Peyer's patch (tissue), 4 donors: ENCODE data around the gene MIGA1. TPM values are rescaled to one million over a fixed set of nuclear protein-coding genes. Genes with fewer than 3 reads are reported as not detected.

Source experiments
- DNase-seq, 3 donors: peaks; one replicate each; pipeline ENCODE4 v3.0.0-alpha.2; 2017 to 2019
- H3K27ac ChIP-seq, 4 donors: fragments of 200-600 bp; sonication (generic); one replicate each; pipeline ENCODE4 v1.5.1; 2016 to 2019
- H3K27me3 ChIP-seq, 2 donors: fragments of 200-600 bp; sonication (generic); one replicate each; pipeline ENCODE4 v1.5.1; 2019
- H3K36me3 ChIP-seq, 3 donors: fragments of 200-600 bp; sonication (generic); one replicate each; pipeline ENCODE4 v1.5.1; 2016 to 2019
- H3K4me1 ChIP-seq, 4 donors: fragments of 200-600 bp; sonication (generic); one replicate each; pipeline ENCODE4 v1.5.1; 2016 to 2019
- H3K4me3 ChIP-seq, 4 donors: fragments of 200-600 bp; sonication (generic); 1 replicate in 3 of 4; 2 replicates in 1 of 4; pipeline ENCODE4 v1.5.1; 2016 to 2019; ENCODE audit warnings: mild to moderate bottlenecking in 1 of 4
- H3K9me3 ChIP-seq, 4 donors: fragments of 200-600 bp; sonication (generic); one replicate each; pipeline ENCODE4 v1.5.1; 2016 to 2019; ENCODE audit warnings: mild to moderate bottlenecking in 1 of 4
- POLR2A ChIP-seq, 2 donors: fragments of 450-650 bp; IDR thresholded peaks; one replicate each; pipeline ENCODE4 v1.5.1; 2017; ENCODE audit warnings: antibody characterized with exemption in 2 of 2, mild to moderate bottlenecking in 2 of 2, moderate library complexity in 2 of 2
- total RNA-seq, 4 donors: library from RNA; depleted of rRNA; stranded (reverse); fragments of >200 nt; gene quantifications; one replicate each; pipeline ENCODE4 v1.1.0, GENCODE V29; 2016
- TF ChIP-seq, protein P1 (sequence below), 6 experiments: fragments of 450-650 bp in 4 of 6; fragments of 200-600 bp in 2 of 6; sonication (generic) in 1 of 6; IDR thresholded peaks; one replicate each; pipeline ENCODE4 v1.5.1; 2017 to 2019; ENCODE audit warnings: antibody characterized with exemption in 6 of 6, mild to moderate bottlenecking in 3 of 6, moderate library complexity in 1 of 6

The MIGA1 gene, protein sequence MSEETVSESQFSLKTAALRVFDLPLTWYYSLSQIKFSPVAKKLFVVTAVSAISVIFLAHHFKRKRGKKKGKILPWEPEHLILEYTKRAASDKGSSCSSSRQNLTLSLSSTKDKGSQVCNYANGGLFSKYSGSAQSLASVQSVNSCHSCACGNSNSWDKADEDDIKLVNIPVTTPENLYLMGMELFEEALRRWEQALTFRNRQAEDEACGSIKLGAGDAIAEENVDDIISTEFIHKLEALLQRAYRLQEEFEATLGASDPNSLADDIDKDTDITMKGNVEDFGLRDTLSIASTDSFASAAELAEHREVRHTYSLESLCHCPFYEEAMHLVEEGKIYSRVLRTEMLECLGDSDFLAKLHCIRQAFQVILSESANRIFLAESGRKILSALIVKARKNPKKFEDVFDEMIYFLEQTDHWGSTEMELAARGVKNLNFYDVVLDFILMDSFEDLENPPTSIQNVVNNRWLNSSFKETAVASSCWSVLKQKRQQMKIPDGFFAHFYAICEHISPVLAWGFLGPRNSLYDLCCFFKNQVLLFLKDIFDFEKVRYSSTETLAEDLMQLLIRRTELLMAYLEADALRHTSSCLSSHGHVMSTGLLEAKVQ
- 10 to 100 TPM in 3 of 4 donors, 1 to 10 TPM in 1; 7.4 to 21.9 (median 17.4) TPM for total RNA-seq

DNA sequence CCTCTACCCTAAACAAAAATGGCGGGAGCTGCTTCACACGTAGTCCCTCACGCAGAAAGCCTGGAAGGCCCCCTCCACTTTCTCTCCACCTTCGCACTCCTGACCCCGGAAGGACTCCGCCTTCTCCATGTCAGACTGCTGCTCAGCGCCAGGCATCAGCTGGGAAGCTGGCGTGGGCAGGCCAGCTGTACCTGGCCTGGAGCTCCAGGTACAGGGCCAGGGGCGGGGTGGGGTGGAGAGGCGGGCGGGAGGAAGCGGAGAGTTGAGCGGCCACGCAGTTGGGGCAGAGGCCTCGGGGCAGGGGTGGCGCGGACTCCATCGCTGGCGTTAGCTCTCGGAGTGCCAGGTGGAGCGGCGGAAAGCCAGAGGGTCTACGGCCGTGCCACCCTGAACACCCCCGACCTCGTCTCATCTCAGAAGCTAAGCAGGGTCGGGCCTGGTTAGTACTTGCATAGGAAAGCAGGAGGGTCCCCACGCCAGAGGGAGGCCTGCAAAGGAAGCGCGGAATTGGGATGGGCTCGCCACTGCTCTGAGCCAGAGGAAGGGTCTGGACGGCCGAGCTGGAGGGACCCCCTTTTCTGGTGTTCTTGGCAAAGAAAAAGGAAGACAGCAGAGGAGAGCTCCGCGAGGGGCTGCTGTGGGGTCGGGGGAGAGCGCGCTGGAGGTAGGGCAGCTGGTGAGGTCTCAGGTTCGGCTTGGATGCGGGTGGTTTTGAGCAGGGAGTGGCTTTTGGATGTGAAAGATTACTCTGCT lies at the start of gene MIGA1:
TSS of gene MIGA1 (plus strand) at position 121 of the 753 bp plus-strand sequence. CDS start 3,604 bp downstream, outside the sequence.
- TF ChIP-seq, protein P1, sequence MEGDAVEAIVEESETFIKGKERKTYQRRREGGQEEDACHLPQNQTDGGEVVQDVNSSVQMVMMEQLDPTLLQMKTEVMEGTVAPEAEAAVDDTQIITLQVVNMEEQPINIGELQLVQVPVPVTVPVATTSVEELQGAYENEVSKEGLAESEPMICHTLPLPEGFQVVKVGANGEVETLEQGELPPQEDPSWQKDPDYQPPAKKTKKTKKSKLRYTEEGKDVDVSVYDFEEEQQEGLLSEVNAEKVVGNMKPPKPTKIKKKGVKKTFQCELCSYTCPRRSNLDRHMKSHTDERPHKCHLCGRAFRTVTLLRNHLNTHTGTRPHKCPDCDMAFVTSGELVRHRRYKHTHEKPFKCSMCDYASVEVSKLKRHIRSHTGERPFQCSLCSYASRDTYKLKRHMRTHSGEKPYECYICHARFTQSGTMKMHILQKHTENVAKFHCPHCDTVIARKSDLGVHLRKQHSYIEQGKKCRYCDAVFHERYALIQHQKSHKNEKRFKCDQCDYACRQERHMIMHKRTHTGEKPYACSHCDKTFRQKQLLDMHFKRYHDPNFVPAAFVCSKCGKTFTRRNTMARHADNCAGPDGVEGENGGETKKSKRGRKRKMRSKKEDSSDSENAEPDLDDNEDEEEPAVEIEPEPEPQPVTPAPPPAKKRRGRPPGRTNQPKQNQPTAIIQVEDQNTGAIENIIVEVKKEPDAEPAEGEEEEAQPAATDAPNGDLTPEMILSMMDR (IDR thresholded peaks at IDR 0.05): no peak
- peak; percentile 34 to 70 for TF ChIP-seq POLR2A (IDR thresholded peaks at IDR 0.05)
- DNase-seq: peak; percentile 88 to 96 (median 89)
- H3K4me1 ChIP-seq: peaks cover 0 to 17% (median 0%) of the 10 kb centered on the region in 4 donors
- no peaks in the 10 kb centered on the region for H3K27me3 ChIP-seq
- H3K36me3 ChIP-seq: peaks cover 0 to 11% (median 0%) of the 10 kb centered on the region in 3 donors
- H3K9me3 ChIP-seq: no peaks in the 10 kb centered on the region
- H3K27ac ChIP-seq: peak within 1 kb of the TSS; percentile 50 to 81 (median 74)
- peak within 1 kb of the TSS; percentile 56 to 86 (median 80) for H3K4me3 ChIP-seq

DNA sequence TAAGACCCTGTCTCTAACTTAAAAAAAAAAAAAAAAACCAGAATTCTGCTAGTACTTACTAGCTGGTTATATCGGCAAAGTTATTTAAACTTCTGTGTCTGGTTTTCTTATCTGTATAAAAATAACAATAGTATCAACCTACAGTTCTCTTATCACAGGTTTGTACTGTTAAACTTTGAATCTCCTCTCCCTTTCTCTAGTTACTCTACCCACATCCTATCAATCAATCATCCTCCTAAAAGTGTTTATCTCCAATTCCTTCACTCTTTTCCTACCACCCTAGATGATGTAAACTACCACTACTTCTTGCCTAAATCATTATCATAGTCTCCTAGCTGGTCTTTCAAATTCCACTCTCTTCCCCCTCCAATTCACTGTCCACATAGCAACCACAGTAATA lies 47.4 kb upstream of the MIGA1 start:
- no peak overlapping the region for H3K27ac ChIP-seq
- no peak overlapping the region for H3K4me3 ChIP-seq
- no peaks in the 10 kb centered on the region for H3K9me3 ChIP-seq
- no peaks in the 10 kb centered on the region for H3K4me1 ChIP-seq
- H3K27me3 ChIP-seq: no peaks in the 10 kb centered on the region
- no peak for DNase-seq
- H3K36me3 ChIP-seq: peaks cover 0 to 62% (median 0%) of the 10 kb centered on the region in 3 donors
- no peak for TF ChIP-seq POLR2A (IDR thresholded peaks at IDR 0.05)

DNA sequence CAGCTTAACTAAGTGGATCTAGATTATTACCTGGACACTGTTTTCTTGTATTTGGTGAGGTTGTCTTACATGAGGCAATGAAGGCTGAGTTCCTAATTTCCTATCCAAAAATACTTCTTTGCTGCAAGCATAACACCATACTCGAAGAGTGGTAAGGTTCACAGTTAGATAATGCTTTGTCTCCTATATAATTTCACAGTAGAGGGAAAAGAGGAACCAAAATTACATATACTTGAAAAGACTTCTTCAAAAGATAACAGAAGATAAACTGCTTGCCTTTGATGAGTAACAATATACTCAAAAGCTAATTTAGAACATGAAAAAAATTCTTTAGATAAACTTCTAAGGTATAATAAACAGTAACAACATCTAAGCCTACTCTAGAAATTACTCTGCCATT lies 40.2 kb upstream of the MIGA1 start:
- Histone ChIP-seq H3K4me1 (no peaks in the 10 kb centered on the region), H3K9me3 (no peaks in the 10 kb centered on the region), H3K27ac (no peak overlapping the region), H3K4me3 (no peak overlapping the region), H3K27me3 (no peaks in the 10 kb centered on the region), H3K36me3 (peaks cover 0 to 29% (median 0%) of the 10 kb centered on the region in 3 donors)
- DNase-seq: no peak
- no peak for TF ChIP-seq POLR2A (IDR thresholded peaks at IDR 0.05)
- TF ChIP-seq, protein P1 (IDR thresholded peaks at IDR 0.05): no peak

DNA sequence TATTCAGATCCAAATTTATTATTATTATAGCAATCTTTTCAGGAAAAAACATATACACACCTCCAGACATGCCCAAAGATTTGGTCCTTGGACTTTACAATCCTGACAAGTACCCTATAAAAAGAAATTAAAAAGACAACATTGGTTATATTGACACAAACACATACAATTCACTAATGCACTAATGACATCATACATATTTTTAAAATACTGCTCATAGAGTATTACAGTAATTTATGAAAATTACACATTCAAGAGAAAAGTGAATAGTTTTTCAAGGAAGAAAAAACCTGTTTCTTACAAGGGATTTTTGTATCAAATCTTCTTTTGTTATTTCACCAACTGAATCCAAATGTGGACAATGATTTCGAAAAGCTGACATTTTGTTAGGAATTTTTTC lies 38.1 kb upstream of the MIGA1 start:
- no peak overlapping the region for H3K4me3 ChIP-seq
- TF ChIP-seq POLR2A (IDR thresholded peaks at IDR 0.05): no peak
- TF ChIP-seq, protein P1 (IDR thresholded peaks at IDR 0.05): no peak
- H3K27me3 ChIP-seq: no peaks in the 10 kb centered on the region
- H3K27ac ChIP-seq: no peak overlapping the region
- no peaks in the 10 kb centered on the region for H3K9me3 ChIP-seq
- no peaks in the 10 kb centered on the region for H3K4me1 ChIP-seq
- no peak for DNase-seq
- peaks cover 0 to 19% (median 0%) of the 10 kb centered on the region in 3 donors for H3K36me3 ChIP-seq

DNA sequence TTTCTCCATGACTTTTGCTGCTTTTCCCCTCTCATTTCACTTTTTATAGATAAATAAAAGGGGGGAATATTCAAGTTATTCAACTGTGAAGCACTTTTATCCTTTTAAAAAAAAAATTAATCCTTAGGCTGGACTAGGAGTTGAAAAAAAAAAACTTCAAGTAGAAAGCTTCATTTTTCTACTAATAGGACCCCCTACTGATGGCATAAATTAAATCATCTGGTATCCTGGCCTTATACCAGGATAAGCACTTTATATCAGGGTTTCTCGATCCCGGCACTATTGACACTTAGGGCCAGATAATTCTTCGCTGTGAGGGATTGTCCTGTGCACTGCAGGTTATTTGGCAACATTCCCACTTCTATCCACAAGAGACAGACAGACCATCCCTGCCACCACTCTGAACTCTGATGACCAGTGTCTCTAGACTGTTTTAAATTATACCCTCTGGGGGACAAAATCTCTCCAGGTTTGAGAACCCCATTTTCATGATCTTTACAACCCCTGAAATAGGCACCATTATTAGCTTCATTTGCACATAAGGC lies 37.4 kb upstream of the MIGA1 start:
- H3K9me3 ChIP-seq: no peaks in the 10 kb centered on the region
- no peaks in the 10 kb centered on the region for H3K4me1 ChIP-seq
- no peak for DNase-seq
- H3K36me3 ChIP-seq: peaks cover 0 to 19% (median 0%) of the 10 kb centered on the region in 3 donors
- no peak overlapping the region for H3K27ac ChIP-seq
- no peaks in the 10 kb centered on the region for H3K27me3 ChIP-seq
- no peak for TF ChIP-seq POLR2A (IDR thresholded peaks at IDR 0.05)
- TF ChIP-seq, protein P1 (IDR thresholded peaks at IDR 0.05): no peak
- H3K4me3 ChIP-seq: no peak overlapping the region
